Adrenal gland (tissue), 12 donors: ENCODE measurements around the gene CFAP65. TPM values are rescaled to one million over a fixed set of nuclear protein-coding genes. Genes with fewer than 3 reads are reported as not detected.

ENCODE experiments used
- DNase-seq, 7 donors: peaks; one replicate each; pipeline ENCODE4 v3.0.0-alpha.2; 2019 to 2020
- H3K27ac ChIP-seq, 5 donors: fragments of 200-600 bp; sonication (generic) in 4 of 5; 1 replicate in 3 of 5; 2 replicates in 2 of 5; pipeline versions ENCODE4 v1.5.1 to v1.8.0; 2016 to 2020; ENCODE audit warnings: mild to moderate bottlenecking in 1 of 5
- H3K27me3 ChIP-seq: fragments of 200-600 bp; 2 replicates; pipeline ENCODE4 v1.8.0; 2021
- H3K36me3 ChIP-seq, 2 donors: fragments of 200-600 bp; replicated peaks in 1 of 2; 1 replicate in 1 of 2; 2 replicates in 1 of 2; pipeline versions ENCODE4 v1.5.1 to v1.8.0; 2018 to 2022
- H3K4me1 ChIP-seq, 2 donors: fragments of 200-600 bp; replicated peaks in 1 of 2; 1 replicate in 1 of 2; 2 replicates in 1 of 2; pipeline versions ENCODE4 v1.5.1 to v1.8.0; 2018 to 2021
- H3K4me3 ChIP-seq, 4 donors: fragments of 200-600 bp; sonication (generic) in 3 of 4; one replicate each; pipeline ENCODE4 v1.5.1; 2016 to 2018
- H3K9me3 ChIP-seq, 3 donors: fragments of 200-600 bp; sonication (generic) in 1 of 3; replicated peaks in 1 of 3; 1 replicate in 2 of 3; 2 replicates in 1 of 3; pipeline versions ENCODE4 v1.5.1 to v1.8.0; 2016 to 2021
- CTCF ChIP-seq, 6 experiments: fragments of 450-650 bp in 4 of 6; fragments of 200-600 bp in 2 of 6; sonication (generic) in 1 of 6; IDR thresholded peaks; 1 replicate in 5 of 6; 2 replicates in 1 of 6; pipeline versions ENCODE4 v1.5.1 to v1.8.0; 2016 to 2021; ENCODE audit warnings: antibody characterized with exemption in 6 of 6, mild to moderate bottlenecking in 2 of 6, moderate library complexity in 1 of 6
- POLR2A ChIP-seq, 2 donors: fragments of 450-650 bp; IDR thresholded peaks; one replicate each; pipeline ENCODE4 v1.6.1; 2017; ENCODE audit warnings: antibody characterized with exemption in 2 of 2, mild to moderate bottlenecking in 2 of 2, moderate library complexity in 1 of 2
- WGBS, 4 donors: extraction: QIAGEN DNeasy Blood & Tissue Kit in 2 of 4; methylation state at CpG; one replicate each; pipeline versions ENCODE4 v1.1.5 to v1.1.7; 2013 to 2017; 5-methylcytosine and 5-hydroxymethylcytosine counted together
- intact Hi-C, 2 donors: fragments of 100-400 bp; cut with DNase I; formaldehyde crosslinking; loops; one replicate each; pipeline versions ENCODE4 v1.14.1 to v1.15.0; 2022 to 2023
- polyA plus RNA-seq, 3 donors: library from polyadenylated mRNA; stranded (reverse); fragments of 200-250 nt in 2 of 3; fragments of 350-450 nt in 1 of 3; fragmentation: Illumina TruSeq in 1 of 3; extraction: RNeasy Lipid Tissue Mini Kit (QIAGEN cat#74804) in 1 of 3; gene quantifications; one replicate each; pipeline ENCODE4 v1.2.3, GENCODE V29; 2013 to 2014
- total RNA-seq, 9 donors: library from RNA; depleted of rRNA in 4 of 9; stranded (reverse); fragments of >200 nt in 4 of 9; fragments of 120-200 nt in 1 of 9; fragmentation: NEBNext Ultra II Directional in 1 of 9; extraction: Animal tissue kit (Norgen Biotek cat#: 25700) in 1 of 9; gene quantifications; one replicate each; pipeline versions ENCODE4 v1.1.0 to v1.2.4, GENCODE V29; 2013 to 2023
- donor health status: healthy with polysubstance abuse.
- donor health status: Bipolar disorder and iron deficiency.
- donor health status: DM: yes; HTN: yes; CAD: no.
- donor health status: DM: no; HTN: no; CAD: no.
- donor health status: DM: no; HTN: no; CAD: no.
- donor health status: DM: yes; HTN: yes; CAD: no.

CFAP65 gene
- total and polyA plus RNA-seq, 12 donors, result 0.04 to 0.16 (median 0.06) TPM; not detected in 7

GRCh38 chr2:219030177-219030940 lies 11.0 kb downstream of the CFAP65 start:
- TF ChIP-seq POLR2A (IDR thresholded peaks at IDR 0.05), result no peak
- TF ChIP-seq CTCF (IDR thresholded peaks at IDR 0.05), result no peak
- 64 to 78% (median 68%) methylated on average over 8 to 16 of the region's 16 CpGs for WGBS, 4 donors
- H3K27ac ChIP-seq, result no peak overlapping the region
- DNase-seq, result no peak
- H3K36me3 ChIP-seq, result no peaks in the 10 kb centered on the region
- no peaks in the 10 kb centered on the region for H3K4me1 ChIP-seq
- no peaks in the 10 kb centered on the region for H3K9me3 ChIP-seq
- intact Hi-C loops, result no loop called here
- peaks cover 9% of the 10 kb centered on the region for H3K27me3 ChIP-seq
- no peak overlapping the region for H3K4me3 ChIP-seq

DNA sequence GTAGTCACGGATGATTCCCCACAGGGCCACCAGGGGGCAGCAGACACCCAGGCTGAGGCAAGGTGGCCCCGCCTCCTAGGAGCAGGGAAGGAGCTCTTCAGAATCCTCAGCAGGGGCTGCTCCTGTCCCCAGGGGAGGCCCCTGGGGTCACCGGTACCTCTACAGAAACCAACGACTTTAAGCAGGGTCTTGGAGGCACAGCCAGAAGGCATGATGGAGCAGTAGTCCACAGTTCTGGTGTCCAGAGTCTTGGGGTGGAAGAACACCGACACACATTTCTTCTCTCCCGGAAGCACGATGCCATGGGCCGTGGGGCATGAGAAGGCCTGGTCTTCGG lies 11.5 kb downstream of the CFAP65 start:
- no peak for TF ChIP-seq POLR2A (IDR thresholded peaks at IDR 0.05)
- TF ChIP-seq CTCF (IDR thresholded peaks at IDR 0.05), result peak; percentile 75 to 99 (median 92)
- H3K36me3 ChIP-seq, result no peaks in the 10 kb centered on the region
- DNase-seq, result peak; percentile 73 to 94 (median 83)
- H3K9me3 ChIP-seq, result no peaks in the 10 kb centered on the region
- H3K4me1 ChIP-seq, result no peaks in the 10 kb centered on the region
- no peak overlapping the region for H3K4me3 ChIP-seq
- H3K27ac ChIP-seq, result no peak overlapping the region
- 18 to 48% (median 36%) methylated on average over 4 to 9 of the region's 9 CpGs for WGBS, 4 donors
- H3K27me3 ChIP-seq, result peaks cover 9% of the 10 kb centered on the region
- intact Hi-C loops, result no loop called here

- DNase-seq, result no peak
- WGBS, 4 donors, result 65 to 71% (median 67%) methylated on average over 13 of the region's 13 CpGs
- no peaks in the 10 kb centered on the region for H3K9me3 ChIP-seq
- H3K36me3 ChIP-seq, result no peaks in the 10 kb centered on the region
- TF ChIP-seq CTCF (IDR thresholded peaks at IDR 0.05) (no peak), POLR2A (IDR thresholded peaks at IDR 0.05) (no peak)
- intact Hi-C loops, result no loop called here
- H3K27ac ChIP-seq, result no peak overlapping the region
- H3K4me1 ChIP-seq, result no peaks in the 10 kb centered on the region
- peaks cover 9% of the 10 kb centered on the region for H3K27me3 ChIP-seq
- H3K4me3 ChIP-seq, result no peak overlapping the region
These were observed 12.1 kb downstream of the CFAP65 start for GRCh38 chr2:219028996-219029828.

DNA sequence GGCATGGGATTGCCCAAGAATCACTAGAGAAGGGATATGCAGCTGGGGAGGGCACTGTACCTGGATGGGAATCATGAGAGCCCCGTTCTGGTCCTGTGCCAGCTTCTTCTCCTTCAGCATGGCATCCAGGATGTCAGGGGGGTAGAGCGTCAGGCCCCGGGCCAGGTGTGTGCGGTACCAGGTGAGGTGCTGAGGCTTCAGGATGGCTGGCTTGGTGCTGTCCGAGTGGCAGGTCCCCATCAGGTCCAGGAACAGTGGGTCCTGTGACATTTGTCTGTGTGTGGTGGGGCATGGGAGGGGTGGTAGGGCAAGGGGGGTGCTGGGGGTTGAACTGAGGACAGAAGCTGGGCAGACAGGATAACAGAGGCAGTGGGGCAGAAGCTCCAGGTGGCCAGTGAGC lies 13.2 kb downstream of the CFAP65 start:
- no peak for DNase-seq
- no peak overlapping the region for H3K4me3 ChIP-seq
- H3K9me3 ChIP-seq, result no peaks in the 10 kb centered on the region
- H3K4me1 ChIP-seq, result no peaks in the 10 kb centered on the region
- H3K36me3 ChIP-seq, result no peaks in the 10 kb centered on the region
- intact Hi-C loops, result no loop called here
- H3K27ac ChIP-seq, result no peak overlapping the region
- TF ChIP-seq POLR2A (IDR thresholded peaks at IDR 0.05) (no peak), CTCF (IDR thresholded peaks at IDR 0.05) (no peak)
- WGBS, 4 donors, result 27 to 78% (median 73%) methylated on average over 1 to 5 of the region's 5 CpGs
- peaks cover 9% of the 10 kb centered on the region for H3K27me3 ChIP-seq
